DMS153 (cell line): ENCODE measurements around the gene UBAP2L.
"Not testable (repeated sequence)": the region's sequence is repeated elsewhere in the genome, so short reads cannot be mapped to it uniquely, and the experiment has no call there.

Experiments used
- DNase-seq: peaks from one replicate; lab custom pipeline; 2025; lab: John Stamatoyannopoulos, UW

The UBAP2L gene

GRCh38 chr1:154240294-154240833 is 19.6 kb downstream of the UBAP2L start:
- no peak for DNase-seq

- DNase-seq: no peak
Measured at GRCh38 chr1:154241703-154242351, 21.1 kb downstream of the UBAP2L start.

- DNase-seq: no peak
Measured at GRCh38 chr1:154253671-154254070, 32.9 kb downstream of the UBAP2L start.

DNA sequence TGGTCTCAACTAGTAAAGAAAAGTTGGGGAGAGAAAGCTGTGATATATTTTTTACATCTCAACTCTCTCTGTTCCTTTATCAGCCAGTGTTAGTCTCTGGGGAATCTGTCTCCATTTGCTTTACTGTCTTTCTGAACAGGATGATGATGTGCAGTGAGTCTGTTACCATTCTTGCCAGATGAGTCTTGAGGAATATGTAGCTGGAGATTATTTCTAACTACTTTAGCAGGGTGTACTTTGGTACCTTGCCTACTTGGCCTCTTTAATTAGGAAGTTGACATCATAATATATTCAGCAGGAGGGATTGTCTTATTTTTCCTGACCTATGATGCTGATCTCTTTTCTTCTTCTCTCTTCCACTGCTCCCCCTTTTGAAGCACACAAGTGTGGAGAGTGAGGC is 35.9 kb downstream of the UBAP2L start:
- no peak for DNase-seq

DNA sequence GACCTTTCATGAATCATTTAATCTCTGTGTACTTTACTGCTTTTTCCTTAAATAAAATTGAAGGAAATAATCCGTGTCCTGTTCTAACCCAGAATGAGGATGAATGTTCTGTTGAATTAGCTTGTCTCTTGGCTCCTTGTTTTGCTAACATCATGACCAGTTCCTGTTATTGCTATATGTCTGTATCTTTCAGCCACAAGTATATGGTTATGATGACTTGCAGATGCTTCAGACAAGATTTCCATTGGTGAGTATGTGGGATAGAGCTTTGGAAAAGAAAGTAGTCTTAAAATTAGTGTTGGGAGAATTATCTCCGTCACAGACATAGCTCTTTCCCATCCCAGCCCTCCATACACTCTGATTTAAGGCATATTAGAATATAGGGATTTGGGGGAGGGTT is 38.0 kb downstream of the UBAP2L start:
- no peak for DNase-seq

- no peak for DNase-seq
Measured at GRCh38 chr1:154260127-154260526, 39.4 kb downstream of the UBAP2L start.

GRCh38 chr1:154263465-154264332 is 42.9 kb downstream of the UBAP2L start:
- no peak for DNase-seq

- no peak for DNase-seq
Measured at GRCh38 chr1:154264454-154264853, 43.7 kb downstream of the UBAP2L start.

DNA sequence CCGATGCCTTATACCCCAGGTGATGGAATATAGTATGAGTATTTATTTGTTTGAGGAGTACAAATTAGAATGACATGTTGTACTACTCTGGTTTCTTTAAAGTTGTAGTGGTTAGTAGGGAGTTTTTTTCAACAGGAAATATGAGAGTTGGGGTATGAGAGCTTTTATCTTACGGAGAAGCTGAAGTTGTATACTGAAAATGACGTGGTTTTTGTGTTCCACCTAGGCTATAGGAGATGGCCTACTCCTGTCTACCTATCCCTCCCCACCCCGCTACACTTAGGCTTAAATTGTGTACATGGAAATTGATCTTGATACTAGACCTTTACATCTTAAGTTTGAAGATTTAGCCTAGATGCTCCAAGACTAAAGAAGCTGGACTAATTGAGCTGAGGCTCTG is 44.8 kb downstream of the UBAP2L start:
- no peak for DNase-seq

- no peak for DNase-seq
Measured at GRCh38 chr1:154270833-154271232, 50.1 kb downstream of the UBAP2L start.

DNA sequence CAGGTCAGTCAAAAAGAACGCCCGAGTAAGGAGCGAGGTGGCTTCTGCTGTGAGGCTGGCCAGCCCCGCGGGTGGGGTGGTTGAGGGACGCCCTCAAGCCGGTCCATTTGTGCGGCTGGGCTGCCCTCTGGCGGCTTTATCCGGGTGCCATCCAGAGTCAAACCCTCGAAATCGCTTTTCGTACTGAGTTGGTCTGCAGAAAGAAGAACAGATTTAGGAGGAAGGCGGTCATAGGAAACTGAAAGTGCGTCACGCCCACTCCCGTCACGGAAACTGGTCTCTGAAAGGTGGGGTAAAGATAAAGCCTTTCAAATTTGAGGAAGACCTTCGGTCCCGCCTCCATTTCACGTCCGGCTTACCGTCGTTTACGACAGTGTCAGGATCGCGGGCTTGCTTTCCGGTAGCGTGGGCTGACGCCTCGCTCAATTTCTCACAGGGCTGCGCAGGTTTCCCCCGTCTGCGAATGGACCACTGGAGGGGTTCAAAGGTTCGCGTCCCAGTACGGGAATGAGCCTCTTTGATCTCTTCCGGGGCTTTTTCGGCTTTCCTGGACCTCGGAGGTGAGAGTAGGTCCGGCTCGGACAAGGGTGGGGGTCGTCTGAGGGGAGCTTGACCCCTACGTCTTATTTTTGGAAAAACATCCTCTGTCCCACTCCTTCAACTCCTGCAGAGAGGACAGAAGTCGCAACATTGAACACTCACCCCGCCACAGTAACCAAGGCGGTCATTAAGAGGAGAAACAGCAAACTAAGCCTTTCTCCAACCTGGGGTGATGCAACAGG is 51.7 kb downstream of the UBAP2L start, which contains the start of gene HAX1:
Gene HAX1, plus strand, starts transcription at position 413 of the 782 bp plus-strand sequence. Its CDS starts 95 bp downstream, at position 508.
- DNase-seq: peak; percentile 93

- no peak for DNase-seq
Measured at GRCh38 chr1:154272999-154273563, 52.3 kb downstream of the UBAP2L start.

DNA sequence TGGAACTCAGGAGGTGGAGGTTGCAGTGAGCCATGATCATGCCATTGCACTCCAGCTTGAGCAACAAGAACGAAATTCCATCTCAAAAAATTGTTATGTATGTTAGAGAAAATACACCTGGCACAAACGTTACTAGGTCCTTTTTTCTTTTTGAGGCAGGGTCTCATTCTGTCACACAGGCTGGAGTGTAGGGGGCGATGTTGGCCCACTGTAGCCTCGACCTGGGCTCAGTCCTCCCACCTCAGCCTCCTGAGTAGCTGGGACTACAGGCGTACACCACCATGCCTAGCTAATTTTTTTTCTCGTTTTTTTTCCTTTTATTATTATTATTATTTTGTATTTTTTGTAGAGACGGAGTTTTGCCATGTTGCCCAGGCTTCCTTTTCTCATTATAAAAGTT is 56.0 kb downstream of the UBAP2L start:
- no peak for DNase-seq

GRCh38 chr1:154287591-154287990 is 66.8 kb downstream of the UBAP2L start:
- DNase-seq: not testable (repeated sequence)

GRCh38 chr1:154288661-154289060 is 67.9 kb downstream of the UBAP2L start:
- DNase-seq: no peak

- DNase-seq: no peak
Measured at GRCh38 chr1:154290921-154291320, 70.2 kb downstream of the UBAP2L start.

DNA sequence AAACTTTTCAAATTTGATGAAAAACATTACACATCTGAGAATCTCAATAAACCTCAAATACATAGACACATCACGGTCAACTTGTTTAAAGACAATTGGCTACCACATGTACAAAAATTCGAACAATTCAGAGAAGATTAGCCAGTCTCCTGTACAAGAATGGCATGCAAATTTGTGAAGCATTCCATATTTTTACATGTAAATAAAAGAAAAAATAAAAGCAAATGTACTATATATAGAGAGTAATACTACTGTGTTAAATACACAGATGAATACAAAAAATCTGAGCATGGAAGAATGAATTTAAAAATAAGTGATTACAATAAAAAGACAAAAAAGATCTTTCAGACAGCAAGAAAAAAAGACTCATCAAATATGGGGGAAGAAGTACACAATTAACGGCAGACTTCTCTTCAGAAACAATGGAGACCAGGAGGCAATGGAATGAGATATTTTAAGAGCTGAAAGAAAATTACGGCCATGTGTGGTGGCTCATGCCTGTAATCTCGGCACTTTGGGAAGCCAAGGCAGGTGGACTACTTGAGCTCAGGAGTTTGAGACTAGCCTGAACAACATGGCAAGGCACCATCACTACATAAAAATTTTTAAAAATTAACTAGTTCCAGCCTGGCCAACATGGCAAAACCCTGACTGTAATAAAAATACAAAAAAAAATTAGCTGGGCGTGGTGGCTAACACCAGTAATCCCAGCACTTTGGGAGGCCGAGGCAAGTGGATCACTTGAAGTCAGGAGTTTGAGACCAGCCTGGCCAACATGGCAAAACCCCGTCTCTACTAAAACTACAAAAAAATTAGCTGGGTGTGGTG is 74.9 kb downstream of the UBAP2L start:
- DNase-seq: no peak

DNA sequence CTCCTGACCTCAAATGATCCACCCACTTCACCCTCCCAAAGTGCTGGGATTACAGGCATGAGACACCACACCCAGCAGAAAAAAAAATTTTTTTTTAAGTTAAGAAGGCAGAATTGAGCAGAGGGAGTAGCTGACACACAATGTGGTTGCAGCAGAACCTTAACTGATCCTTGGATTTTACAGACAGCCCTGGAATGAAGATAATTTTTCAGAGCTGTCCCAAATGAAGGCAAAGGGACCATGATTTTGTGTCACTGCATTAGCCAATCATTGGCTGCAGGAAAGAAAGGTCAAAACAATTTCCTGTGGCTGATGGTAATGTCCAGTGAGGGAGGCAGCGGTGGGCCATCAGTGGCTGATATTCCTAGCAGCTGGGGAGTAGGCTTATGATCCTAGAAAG is 80.8 kb downstream of the UBAP2L start:
- DNase-seq: no peak

GRCh38 chr1:154304664-154305337 is 84.0 kb downstream of the UBAP2L start:
- no peak for DNase-seq

GRCh38 chr1:154306151-154306550 is 85.4 kb downstream of the UBAP2L start:
- DNase-seq: no peak
